HG03571 (cell line): Measurements from ENCODE around the gene GSTT2B.
"Not testable (repeated sequence)": the region's sequence is repeated elsewhere in the genome, so short reads cannot be mapped to it uniquely, and the experiment has no call there.

Experiments
- ATAC-seq: cut with Tn5 transposase; IDR thresholded peaks from one replicate; pipeline ENCODE4 v1.9.1; 2021; ENCODE audit not compliant: unreplicated experiment

Gene GSTT2B

DNA sequence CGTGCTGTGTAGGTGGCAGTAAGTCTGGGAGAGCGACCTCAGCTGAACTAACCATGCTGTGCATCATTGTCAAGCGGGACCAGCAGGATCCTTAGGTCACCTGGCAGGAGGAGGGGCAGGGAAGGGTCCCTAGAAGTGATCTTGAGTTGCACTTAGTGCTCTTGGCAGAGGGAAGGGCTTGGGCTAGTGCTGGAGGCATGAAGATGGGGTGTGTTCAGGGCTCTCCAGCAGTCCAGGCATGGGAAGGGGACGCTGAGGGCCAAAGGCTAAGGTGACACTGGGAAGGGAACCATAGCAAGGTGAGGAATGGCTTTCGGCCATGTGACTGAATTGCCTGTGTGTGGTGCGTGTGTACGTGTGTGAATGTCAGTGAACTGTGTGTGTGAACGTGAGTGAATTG is 25.1 kb upstream of the GSTT2B start:
- ATAC-seq: not testable (repeated sequence)

DNA sequence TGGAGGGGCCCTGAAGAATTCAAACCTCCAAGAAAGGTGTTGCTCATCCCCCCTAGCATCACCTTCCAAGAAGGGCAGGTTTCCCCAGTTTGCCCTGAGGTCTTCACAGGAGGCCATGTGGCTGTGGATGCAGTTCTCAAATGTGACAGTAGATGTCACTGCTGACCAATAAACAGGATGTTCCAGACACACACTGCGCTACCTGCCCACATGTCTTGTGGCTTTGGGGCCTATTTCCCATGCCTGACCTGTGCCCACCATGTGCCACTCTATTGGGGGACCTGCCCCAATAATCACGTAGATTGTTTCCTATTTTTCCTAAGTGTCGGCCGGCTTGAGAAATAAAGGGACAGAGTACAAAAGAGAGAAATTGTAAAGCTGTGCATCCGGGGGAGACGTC is 23.4 kb upstream of the GSTT2B start:
- no peak for ATAC-seq

DNA sequence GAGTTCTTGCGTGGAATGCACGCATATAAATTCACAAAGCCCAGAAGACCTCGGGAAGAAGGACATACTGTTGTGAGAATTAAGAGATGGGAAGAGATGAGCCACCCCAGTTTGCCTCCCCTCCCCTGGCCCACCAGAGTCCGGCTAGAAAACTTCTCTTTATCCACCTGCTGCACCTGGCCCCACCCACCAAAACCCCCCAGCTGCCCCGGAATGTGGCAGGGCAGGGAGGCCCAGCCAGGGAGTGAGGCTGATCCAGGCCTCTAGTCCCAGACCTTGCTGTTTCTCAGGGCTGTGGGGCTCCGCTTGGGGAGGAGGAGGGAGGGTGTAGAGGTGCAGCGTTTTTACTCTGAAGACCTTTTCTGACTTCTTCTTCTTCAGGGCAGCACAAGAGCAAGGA is 19.6 kb upstream of the GSTT2B start:
- ATAC-seq: not testable (repeated sequence)

DNA sequence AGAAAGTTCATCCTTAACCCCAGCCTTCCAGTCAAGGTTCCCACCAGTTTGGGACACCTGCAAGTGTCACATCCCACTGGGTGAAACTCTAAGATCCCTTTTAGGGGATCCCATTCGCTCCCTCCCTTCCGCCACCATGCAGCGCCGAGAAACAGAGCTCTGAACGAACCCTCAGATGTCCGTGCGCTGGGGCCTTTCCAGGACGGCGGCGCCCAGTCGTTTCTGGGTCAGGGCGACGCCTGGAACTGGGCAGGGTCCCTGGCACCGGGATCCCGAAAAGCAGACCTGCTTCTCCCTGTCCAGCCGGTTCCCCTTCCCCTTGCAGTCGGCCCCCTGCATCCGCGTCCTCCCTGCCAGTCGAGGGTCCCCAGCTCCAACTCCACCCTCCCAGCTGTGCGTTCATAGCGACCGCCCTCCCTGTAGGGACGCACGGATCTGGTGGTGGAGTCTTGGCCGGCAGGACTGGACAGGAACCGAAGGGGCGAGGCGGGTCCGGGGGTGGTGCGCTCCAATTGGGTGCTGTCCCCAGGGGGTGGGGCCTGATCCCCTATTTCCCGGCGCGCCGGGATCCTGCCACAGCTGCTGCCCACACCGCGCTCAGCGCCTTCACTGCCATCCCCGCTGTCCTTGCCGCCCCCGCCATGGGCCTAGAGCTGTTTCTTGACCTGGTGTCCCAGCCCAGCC is 18.7 kb upstream of the GSTT2B start, which contains the start of gene GSTT2:
Gene GSTT2, plus strand, starts transcription at position 578 of the 684 bp plus-strand sequence.
- not testable (repeated sequence) for ATAC-seq

DNA sequence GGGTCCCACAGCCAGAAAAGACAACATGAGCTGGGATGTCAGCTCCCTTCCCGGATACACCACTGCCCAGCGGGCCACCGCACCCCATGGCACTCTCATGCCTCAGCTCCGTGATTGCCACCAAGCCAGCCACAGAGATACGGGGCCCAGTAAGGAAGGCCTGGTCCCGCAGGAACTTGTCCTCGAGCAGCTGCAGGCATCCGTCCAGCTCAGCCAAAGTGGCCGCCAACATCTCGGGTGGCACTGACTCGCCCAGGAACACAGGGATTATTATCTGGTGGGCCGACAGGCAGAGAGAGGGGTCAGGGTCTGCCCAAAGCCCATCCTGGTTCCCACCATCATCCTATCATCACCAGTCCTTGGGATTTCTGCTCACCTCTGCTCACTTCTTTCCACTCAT is 16.3 kb upstream of the GSTT2B start:
- not testable (repeated sequence) for ATAC-seq

DNA sequence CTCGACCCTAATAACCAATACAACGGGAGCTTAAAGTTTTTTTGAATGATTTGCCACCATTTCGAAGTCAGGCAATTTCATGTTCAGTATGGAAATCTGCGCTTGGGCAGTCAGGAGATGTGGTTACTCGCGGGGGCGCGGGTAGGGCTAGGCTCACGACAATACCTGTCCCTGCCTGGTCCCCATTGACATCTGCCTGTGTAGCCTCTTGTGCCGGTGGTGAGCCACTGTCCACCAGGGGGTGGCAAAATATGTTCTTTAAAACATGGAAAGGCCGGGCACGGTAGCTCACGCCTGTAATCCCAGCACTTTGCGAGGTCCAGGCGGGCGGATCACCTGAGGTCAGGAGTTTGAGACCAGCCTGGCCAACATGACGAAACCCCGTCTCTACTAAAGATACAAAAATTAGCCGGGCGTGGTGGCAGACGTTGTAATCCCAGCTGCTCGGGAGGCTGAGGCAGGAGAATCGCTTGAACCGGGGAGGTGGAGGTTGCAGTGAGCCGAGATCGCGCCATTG is 13.9 kb upstream of the GSTT2B start:
- not testable (repeated sequence) for ATAC-seq

DNA sequence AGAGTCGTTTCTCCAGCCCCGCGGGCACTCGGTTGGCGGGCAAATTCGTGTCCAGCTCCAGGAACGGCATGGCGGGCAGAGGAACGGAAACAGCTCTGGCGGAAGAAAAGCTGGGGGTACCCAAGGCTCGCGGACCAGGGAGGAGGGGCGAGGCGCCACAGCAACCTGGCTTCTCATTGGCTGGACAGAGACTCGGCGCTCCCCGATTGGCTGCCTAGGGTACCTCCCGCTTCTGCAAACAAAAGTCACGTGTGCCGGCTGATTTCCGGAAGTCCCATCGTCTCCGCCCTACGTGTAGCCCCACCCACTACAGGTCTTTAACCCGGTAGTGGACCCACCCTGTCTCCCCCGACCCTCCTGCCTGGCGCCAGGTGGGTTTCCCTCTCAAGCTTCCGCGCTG is 13.3 kb upstream of the GSTT2B start, which contains the start of gene DDT:
Gene DDT, minus strand, starts transcription at position 97 of the 400 bp plus-strand sequence. Its CDS starts 27 bp downstream, at position 70.
- ATAC-seq: peak; percentile 85

DNA sequence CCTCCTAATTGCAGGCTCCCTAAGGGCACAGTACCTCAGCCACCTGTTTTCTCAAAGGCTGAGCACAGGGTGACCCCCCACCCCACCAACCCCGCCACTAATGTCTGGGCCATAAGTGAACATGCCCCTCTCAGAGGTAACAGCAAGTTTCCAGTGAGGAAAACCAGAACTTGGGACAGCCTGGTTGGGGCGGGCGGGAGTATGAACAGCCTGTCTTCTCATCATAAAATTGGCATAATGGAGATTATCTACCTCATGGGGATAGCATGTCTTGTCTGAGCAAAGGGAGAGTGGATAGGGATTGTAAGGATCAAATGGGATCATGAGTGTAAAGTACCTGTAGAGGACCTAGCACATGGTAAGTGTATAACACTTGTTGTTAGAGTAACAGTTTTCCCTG is 10.9 kb upstream of the GSTT2B start:
- ATAC-seq: not testable (repeated sequence)

DNA sequence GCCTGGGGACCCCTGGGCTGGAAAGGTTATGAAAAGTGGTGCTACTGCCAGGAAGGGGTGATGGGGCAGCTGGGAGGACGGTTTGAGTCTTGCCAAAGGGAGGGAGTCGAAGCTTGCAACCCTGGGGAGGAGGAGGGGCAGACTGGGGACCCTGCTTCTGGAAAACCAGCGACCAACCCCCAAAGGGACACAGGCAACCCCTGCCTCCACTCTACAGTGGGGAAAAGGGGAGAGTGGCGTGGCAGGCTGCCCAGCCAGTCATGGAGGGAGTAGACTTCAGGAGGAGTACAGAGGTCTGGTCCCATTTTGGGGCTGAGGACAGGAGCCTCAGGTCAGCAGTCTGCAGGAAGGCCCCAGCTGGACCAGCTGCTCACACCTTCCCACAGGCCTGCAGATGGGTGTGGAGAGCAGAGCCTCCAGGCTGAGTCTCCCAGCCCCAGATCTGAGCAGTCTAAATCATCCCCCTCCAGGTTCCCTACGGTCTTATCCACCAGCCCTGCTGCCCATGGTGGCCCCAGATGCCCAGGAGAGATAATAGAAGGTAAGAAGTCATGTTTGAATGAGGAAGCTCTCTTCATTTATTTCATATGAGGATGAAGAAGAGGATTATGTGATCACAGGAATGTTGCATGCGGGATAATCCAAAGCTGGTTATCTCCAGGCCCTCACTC is 10.0 kb upstream of the GSTT2B start:
- ATAC-seq: no peak

DNA sequence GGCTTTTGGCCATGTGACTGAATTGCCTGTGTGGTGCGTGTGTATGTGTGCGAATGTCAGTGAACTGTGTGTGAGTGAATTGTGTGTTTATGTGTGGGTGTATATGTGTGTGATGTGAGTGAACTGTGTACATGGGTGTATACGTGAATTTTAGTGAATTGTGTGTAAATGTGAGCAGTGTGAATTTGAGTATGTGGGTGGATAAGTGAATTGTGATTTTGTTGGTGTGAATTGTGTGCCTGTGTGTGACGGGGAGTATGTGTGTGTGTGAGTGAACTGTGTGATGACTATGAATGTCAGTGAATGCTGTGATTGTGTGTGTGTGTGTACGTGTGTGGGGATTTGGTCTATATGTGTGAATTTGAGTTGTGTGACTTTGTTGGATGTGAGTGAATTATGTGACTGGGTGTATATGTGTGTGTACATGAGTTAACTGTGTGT is 9.2 kb upstream of the GSTT2B start:
- ATAC-seq: no peak

DNA sequence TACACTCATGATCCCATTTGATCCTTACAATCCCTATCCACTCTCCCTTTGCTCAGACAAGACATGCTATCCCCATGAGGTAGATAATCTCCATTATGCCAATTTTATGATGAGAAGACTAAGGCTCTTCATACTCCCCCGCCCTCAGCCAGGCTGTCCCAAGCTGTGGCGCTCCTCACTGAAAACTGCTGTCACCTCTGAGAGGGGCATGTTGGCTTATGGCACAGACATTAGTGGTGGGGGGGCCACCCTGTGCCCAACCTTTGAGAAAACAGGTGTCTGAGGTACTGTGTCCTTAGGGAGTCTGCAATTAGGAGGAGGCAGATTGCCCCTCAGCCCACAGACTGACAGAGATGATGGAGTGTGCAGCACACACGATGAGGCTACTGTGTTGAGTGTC is 8.1 kb upstream of the GSTT2B start:
- no peak for ATAC-seq

DNA sequence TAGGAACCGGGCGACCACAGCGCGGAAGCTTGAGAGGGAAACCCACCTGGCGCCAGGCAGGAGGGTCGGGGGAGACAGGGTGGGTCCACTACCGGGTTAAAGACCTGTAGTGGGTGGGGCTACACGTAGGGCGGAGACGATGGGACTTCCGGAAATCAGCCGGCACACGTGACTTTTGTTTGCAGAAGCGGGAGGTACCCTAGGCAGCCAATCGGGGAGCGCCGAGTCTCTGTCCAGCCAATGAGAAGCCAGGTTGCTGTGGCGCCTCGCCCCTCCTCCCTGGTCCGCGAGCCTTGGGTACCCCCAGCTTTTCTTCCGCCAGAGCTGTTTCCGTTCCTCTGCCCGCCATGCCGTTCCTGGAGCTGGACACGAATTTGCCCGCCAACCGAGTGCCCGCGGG is 5.6 kb upstream of the GSTT2B start, which contains the start of gene DDTL:
Gene DDTL, plus strand, starts transcription at position 321 of the 400 bp plus-strand sequence. Its CDS starts 27 bp downstream, at position 348.
- peak; percentile 94 for ATAC-seq

DNA sequence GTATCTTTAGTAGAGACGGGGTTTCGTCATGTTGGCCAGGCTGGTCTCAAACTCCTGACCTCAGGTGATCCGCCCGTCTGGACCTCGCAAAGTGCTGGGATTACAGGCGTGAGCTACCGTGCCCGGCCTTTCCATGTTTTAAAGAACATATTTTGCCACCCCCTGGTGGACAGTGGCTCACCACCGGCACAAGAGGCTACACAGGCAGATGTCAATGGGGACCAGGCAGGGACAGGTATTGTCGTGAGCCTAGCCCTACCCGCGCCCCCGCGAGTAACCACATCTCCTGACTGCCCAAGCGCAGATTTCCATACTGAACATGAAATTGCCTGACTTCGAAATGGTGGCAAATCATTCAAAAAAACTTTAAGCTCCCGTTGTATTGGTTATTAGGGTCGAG is 5.1 kb upstream of the GSTT2B start:
- not testable (repeated sequence) for ATAC-seq

DNA sequence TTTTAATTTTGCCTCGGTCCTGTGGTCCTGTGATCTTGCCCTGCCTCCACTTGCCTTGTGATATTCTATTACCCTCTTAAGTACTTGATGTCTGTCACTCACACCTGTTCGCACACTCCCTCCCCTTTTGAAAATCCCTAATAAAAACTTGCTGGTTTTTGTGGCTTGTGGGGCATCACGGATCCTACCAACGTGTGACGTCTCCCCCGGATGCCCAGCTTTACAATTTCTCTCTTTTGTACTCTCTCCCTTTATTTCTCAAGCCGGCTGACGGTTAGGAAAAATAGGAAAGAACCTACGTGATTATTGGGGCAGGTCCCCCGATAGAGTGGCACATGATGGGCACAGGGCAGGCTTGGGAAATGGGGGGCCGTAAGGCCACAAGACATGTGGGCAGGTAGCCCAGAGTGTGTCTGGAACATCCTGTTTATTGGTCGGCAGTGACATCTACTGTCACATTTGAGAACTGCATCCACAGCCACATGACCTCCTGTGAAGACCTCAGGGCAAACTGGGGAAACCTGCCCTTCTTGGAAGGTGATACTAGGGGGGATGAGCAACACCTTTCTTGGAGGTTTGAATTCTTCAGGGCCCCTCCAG is 4.6 kb downstream of the GSTT2B start:
- not testable (repeated sequence) for ATAC-seq

DNA sequence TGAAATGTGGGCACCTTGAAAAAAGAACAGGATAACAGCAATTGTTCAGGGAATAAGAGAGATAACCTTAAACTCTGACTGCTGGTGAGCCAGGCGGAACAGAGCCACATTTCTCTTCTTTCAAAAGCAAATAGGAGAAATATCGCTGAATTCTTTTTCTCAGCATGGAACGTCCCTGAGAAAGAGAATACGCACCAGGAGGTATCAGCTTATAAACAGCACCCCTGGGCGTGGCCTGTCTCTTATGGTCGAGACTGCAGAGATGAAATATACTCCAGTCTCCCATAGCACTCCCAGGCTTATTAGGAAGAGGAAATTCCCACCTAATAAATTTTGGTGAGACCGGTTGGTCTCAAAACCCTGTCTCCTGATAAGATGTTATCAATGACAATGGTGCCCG is 5.1 kb downstream of the GSTT2B start:
- ATAC-seq: not testable (repeated sequence)

DNA sequence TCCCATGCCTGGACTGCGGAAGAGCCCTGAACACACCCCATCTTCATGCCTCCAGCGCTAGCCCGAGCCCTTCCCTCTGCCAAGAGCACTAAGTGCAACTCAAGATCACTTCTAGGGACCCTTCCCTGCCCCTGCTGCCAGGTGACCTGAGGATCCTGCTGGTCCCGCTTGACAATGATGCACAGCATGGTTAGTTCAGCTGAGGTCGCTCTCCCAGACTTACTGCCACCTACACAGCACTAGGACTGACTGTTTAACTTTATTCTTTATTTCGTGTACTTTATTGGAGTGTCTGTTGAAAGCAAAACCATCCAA is 6.0 kb downstream of the GSTT2B start:
- not testable (repeated sequence) for ATAC-seq

DNA sequence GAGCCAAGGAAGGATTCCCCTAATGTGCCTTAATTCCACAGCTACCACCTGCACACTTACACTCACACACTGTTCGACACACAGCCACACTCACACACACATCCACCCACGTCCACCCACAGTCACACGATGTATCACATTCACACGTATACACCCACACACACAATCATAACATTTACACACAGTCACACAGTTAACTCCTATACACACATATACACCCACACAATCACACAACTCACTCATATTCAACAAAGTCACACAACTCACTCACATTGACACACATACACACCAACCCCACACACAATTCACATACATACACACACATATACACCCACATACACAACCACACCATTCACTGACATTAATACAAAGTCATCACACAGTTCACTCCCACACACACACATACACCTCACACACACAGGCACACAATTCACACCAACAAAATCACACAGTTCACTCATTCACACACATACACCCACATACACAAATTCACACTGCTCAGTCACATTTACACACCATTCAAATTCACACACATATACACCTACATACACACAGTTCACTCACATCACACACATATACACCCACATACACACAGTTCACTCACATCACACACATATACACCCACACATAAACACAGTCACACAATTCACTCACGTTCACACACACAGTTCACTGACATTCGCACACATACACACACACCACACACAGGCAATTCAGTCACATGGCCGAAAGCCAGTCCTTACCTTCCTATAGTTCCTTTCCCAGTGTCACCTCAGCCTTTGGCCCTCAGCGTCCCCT is 6.6 kb downstream of the GSTT2B start:
- ATAC-seq: not testable (repeated sequence)

DNA sequence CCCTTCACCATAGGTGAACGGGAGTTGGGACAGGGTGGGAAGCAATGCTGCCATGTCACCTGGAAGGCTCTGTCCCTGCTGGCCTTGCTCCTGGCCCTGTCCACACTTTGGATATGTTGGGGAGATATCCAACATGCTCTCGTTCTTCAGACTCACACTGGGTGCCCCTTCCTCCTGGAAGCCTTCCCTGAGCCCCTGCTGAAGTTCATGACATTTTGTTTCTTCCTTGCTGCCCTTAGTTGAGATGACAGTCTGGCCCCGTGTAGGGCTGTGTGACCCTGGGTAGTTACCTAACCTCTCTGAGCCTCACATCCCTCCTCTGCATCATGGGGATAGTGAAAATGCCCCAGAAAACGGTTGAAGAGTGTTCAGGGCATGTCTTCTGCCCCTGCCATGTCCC is 7.5 kb downstream of the GSTT2B start:
- ATAC-seq: not testable (repeated sequence)

DNA sequence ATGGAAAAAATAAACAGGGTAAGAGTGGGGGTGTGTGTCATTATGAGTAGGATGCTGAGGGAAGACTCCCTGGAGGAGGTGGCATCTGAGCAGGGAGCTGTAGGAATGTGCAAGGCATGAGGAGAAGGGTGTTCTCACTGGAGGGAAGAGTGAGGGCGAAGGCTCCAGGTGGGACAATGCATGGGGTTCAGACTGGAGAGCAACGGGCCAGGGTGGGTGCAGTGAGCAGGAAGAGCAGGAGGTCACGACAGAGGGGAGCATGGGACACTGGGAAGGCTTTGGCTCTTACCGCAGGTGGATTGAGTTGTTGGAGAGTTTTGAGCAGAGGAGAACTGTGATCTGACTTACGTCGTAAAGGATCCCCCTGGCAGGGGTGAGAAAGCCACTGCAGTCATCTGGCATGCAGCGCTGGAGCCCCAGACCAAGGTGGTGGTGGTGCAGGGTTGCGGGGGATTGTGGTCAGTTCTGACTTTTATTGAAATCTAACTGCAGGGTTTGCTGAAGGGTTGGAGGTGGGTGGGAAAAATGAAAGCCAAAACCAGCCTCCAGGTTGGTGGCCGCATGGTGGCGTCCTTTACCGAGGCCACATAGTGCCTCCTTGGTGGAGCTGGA is 8.1 kb downstream of the GSTT2B start:
- not testable (repeated sequence) for ATAC-seq

DNA sequence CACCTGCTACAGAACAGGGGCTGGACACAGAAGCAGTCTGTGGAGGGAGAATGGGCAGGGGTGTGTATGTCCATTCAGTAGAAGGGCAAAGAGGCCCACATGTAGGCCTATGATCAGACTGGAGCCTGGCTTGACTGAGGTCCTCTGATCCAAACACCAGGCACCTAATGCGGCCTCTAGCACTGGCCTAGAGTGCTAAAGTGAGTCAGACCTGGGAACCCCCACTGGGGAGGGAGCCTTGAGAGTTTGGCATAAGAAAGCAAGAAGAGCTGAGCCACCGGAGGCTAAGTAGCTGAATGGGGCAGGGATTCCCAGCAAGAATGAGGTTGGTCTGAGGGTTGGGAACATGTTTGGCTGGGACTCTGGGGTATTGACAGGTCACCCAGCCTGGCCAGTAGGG is 9.6 kb downstream of the GSTT2B start:
- ATAC-seq: not testable (repeated sequence)
